Right hindlimb (tissue), 1 donor: ENCODE results near the gene ASTN2.
"Not testable (repeated sequence)": the region's sequence is repeated elsewhere in the genome, so short reads cannot be mapped to it uniquely, and the experiment has no call there.

Experiments
- DNase-seq: peaks from one replicate; pipeline ENCODE4 v3.0.0-alpha.2; 2018

The ASTN2 gene

DNA sequence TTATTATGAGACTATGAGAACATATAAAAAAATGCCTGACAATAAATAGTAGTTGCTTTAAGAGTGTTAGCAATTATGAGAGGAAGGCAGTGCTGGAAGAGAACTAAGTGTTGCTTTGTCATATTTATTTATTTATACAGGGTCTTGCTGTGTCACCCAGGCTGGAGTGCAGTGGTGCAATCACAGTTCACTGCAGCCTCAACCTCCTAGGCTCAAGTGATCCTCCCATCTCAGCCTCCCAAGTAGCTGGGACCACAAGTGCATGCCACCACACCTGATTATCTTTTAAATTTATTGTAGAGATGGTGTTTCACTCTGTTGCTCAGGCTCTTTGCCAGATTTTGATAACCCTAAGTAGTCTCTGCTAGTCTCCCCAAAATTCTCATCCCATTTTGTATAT lies 724.1 kb downstream of the ASTN2 start:
- not testable (repeated sequence) for DNase-seq

DNA sequence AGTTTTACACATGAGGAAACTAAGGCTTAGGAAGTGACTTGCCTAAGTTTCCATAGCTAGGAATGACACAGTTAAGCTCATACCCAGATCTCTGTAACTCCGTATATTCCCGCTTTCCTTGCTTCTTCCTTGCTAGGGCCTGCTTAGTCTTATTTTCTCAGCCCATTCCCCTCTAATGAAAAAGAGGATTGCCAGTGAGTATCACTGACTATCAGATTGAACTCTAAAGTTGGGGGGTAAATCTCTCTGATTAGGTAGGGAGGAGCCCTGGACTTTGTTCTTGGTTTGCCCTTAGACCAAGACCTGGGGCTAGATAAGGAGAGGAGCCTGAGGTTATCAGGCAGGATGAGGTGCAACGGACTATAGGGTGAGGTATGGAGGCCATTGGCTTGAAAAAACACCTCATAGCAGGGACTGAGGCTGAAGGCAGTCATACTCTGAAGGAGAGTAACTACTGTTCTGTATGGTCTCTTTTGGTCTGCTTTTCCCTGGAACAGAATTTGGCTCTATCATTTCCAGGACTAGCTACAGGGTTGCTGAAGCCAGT lies 725.3 kb downstream of the ASTN2 start:
- DNase-seq: no peak

DNA sequence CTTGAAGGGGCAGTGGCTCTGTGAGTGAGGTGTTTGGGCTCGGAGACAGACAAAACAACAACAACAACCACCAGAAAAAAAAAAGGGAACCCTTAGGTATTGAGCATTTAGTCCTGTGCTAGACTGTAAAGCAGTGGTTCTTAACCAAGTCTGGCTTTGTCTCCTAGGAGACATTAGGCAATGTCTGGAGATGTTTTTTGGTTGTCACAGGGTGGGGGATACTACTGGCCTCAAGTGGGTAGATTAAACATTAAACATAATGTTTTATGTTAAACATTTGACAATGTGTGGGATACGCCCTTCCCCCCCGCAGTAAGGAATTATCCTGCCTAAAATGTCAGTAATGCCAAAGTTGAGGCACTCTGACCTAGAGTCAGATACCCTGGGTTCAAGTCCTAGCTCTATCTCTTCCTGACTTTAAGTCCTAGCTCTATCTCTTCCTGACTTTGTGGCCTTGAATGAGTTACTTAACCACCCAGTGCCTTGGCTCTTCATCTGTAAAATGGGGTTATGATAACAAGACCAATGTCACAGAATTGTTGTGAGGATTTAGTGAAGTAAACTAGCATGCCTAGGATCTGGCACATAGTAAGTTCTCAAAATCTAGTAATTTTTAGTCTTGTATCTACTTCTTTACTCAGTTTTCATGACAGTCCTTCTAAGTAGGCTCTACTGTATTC lies 725.9 kb downstream of the ASTN2 start:
- DNase-seq: no peak

DNA sequence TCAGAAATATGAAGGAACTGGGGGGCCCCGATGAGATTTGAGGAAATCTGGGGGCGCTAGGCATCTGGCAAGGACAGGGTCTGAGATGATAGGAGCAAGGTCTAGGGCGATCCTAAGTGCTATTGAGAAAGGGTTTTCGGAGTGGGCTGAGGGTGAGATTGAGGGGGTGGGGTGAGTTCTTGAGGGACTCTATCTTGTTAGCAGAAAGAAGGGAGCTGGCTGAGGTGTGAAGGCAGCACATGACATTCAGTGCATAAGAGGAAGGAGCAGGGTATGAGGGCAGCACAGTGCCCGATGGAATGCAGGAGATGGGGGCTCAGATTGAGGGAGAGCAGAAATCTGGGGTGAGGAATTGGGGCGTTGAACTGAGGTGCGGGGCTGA lies 727.1 kb downstream of the ASTN2 start:
- DNase-seq: no peak

DNA sequence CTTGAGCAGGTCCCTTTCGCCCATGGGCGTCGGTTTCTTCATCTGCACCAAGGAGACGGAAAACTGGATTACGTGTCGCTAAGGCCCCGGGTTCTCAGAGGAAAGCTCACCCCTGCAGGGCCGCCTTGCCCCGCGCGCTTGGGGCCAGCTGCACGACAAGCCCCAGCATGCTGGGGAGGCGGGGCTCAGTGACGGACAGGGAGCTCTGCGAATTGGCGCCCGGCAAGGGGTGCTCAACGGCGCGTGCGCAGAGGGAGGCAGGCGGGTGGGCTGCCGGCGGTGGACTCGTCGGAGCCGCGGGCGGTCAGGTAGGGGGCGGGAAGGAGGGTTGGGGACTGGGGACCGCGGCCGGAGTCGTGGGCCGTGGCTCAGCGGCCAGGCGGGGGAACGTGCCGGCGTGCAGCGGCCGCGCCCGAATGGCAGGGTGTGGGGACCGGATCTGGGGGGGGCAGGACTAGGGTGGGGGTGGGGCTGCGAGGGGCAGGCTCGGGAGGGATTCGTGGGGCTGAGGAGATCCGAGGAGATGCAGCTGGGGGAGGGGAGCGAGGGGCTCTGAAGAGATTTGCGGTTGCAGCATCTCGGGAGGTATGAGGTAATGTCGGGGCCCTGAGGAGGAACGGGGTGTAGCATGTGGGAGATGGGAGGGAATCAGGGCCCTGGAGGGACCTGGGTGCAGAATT lies 727.6 kb downstream of the ASTN2 start, which contains the start of gene TRIM32:
Gene TRIM32 (plus strand): TSS at position 232 of the 680 bp plus-strand sequence. CDS start 10,438 bp downstream, outside the sequence.
- peak; percentile 96 for DNase-seq

DNA sequence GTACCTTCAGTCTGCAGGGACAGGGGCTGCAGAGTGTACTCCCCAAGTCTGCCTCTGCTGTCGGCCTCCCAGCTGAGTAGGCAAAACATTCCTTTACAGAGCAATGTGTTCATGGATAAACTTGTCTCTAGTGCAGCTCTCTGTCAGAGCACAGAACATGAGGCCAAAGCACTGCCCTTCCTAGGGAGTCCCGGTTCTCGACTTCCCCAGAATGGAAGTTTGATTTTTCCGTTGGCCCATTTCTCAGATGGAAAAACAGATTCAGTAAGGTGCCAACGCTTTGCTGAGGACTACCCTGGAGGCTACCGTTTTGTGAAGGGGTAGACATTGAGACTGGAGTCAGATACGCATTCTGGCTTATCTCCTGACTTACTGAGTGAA lies 728.2 kb downstream of the ASTN2 start:
- no peak for DNase-seq

DNA sequence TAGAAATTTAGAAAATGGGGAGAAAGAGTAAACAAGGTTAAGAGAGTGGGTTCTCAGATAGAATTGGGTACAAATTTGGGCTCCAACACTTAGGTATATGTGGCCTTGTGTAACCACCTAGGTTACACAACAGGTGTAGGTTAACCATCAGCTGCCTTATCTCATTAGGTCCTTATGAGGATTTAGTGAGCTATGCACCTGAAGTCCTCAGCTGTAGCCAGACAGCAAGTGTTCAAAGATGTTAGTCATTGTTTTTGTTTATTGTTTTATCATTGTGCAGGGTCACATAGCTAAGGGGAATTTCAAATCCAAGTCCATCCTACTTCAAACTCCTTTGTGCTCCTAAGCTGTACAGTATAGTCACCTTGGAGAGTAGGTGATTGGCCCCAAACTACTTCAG lies 728.7 kb downstream of the ASTN2 start:
- DNase-seq: no peak

DNA sequence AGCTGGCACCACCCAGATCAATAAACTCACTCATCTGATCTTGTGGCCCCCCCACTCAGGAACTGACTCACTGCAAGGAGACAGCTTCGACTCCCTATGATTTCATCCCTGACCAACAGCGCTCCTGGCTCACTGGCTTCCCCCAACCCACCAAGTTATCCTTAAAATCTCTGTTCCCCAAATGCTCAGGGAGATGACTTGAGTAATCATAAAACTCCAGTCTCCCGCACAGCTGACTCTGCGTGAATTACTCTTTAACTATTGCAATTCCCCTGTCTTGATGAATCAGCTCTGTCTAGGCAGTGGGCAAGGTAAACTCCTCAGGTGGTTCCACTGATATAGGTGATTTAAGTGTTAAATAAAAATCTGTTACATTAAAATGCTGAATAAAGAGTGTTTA lies 729.7 kb downstream of the ASTN2 start:
- DNase-seq: no peak

DNA sequence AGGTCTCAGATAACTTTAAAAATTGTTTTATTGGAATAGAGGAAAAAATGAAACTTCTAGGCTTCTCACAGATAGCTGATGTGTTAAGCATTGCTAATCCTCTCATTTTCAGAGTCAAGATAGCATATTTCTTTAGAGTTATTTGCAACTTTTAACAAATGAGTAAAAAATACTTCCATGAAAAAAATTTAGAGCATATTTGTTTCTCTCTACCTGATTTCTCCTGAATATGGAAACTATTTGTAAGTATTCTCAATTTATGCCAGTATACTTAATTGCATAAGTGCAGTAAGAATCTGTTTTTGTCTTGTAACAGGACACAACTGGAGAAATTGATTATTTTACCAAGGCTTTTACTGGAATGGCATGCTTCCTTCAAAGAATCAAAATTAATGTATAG lies 731.3 kb downstream of the ASTN2 start:
- DNase-seq: no peak

DNA sequence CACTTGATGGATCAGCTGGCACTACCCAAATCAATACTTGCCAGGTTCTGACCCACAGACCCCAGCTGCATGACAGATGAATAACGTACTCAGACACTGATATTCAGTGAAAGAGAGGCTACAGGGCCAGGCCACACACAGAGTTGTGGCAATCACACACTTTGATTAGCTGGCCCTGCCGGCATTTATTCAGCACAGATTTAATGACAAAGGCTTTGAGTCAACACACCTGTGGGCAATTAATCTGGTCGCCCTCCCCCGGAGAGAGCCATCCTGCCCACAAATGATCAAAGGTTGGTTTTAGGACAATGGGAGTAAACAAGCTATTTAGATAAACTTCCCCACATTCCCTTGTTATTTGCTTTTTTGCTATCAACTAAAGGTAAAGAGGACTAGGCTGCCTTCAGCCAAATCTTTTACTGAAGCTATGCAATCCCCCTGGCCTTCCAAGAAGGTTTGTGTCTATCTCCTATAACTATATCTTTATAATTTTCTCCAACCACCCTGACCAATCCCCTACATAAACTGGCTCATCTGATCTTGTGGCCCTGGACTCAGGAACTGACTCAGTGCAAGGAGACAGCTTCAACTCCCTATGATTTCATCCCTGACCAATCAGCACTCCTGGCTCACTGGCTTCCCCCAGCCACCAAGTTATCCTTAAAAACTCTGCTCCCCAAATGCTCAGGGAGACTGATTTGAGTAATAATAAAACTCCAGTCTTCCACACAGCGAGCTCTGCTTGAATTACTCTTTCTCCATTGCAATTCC lies 740.5 kb downstream of the ASTN2 start:
- no peak for DNase-seq

DNA sequence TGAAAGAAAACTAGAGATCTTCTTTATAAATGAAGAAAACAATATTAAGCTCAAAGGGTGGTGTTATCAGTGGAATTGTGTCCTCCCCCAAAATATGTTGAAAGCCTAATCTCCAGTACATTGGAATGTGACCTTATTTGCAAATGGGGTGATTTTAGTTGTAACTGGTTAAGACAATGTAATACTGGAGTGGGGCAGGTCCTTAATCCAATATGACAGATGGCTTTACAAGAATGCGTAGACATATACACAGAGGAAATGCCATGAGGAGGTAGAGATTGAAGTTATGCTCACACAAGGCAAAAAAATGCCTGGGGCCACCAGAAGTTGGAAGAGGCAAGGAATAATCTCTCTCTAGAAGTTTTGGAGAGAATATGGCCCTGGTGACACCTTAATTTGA lies 741.5 kb downstream of the ASTN2 start:
- DNase-seq: no peak

DNA sequence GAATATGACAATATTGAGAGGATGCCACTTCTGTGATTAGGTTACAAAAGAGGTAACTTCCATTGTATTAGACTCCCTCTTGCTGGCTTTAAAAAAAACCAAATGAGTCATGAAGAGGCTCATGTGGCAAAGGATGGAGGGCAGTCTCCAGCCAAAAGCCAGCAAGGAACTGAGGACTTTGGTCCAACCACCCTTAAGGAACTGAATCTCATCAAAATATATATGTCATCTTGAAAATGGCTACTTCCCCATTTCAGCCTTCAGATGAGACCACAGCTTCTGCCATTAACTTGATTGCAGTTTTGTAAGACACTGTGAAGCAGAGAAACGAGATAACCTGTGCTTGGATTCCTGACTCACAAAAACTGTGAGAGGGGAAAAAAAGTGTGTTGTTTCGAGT lies 743.3 kb downstream of the ASTN2 start:
- DNase-seq: no peak

DNA sequence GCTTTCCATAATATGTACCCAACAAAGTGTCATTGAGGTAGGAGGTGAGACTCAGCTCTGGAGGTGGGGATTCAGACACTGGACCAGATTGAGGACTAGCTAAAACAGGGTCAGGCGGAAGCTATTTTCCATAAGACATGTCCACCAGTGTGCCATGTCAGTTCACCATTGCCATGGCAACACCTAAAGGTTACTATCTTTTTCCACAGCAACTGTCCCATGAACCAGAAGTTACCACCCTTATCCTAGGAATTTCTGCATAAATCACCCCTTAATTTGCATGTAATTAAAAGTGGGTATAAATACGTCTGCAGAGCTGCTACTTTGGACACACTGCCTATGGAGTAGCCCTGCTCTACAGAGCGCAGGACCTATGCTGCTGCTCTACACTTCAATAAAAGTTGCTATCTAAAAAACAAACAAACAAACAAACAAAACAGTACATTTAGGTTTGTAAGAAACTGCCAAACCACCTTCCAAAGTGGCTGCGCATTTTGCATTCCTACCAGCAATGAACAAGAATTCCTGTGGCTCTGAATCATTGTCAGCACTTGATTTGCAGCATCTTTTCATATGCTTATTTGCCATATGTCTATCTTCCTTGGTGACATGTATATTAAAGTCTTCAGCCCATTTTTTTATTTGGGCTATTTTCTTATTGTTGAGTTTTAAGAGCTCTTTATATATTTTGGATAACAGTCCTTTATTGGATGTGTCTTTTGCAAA lies 745.7 kb downstream of the ASTN2 start:
- no peak for DNase-seq

DNA sequence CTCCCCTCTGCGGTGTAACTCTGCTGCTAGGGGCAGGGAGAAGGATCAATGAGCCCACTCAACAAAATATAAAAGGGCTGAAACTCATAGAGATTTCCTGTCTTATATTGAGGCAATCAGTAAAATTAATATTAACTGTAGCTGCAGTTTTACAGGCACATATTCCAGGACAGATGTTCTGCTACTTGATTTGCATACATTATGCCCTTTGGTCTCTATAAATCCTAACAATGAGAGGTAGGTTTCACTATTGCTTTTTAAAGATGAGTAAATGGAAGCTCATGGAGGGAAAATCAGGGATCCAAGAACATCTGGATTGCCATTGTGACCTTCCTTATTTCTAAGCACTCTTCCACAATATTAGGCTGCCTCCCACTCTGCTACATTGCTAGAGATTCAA lies 751.3 kb downstream of the ASTN2 start:
- no peak for DNase-seq

DNA sequence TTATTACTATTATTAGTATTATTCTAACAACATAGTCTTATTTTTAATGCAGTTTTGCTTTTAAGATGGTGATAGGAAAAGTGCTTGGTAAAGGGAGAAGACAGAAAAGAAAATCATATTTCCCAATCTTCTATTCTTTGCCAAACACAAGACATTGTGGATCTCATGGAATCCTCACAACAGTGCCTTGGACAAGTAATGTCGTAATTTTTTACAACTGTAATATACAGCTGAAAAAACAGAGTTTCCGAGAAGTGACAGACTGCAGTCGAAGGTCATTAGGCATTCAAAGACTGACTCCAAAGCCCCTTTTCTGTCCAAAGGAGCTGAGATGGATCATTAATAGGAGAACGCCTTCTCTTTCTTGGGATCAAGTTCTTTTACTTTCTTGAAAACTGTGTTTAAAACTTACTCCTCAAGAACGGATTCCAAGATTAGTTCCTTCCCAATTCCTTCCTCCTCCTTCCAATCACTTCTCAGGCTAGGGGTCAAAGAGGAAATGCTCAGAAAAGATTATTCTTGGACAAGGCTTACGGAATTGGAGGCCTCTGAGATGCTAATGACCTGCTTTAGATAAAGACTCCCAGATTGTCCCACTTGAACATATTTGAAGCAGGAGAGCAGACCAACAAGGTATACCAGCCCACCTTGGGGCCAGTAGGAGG lies 752.1 kb downstream of the ASTN2 start:
- DNase-seq: no peak

DNA sequence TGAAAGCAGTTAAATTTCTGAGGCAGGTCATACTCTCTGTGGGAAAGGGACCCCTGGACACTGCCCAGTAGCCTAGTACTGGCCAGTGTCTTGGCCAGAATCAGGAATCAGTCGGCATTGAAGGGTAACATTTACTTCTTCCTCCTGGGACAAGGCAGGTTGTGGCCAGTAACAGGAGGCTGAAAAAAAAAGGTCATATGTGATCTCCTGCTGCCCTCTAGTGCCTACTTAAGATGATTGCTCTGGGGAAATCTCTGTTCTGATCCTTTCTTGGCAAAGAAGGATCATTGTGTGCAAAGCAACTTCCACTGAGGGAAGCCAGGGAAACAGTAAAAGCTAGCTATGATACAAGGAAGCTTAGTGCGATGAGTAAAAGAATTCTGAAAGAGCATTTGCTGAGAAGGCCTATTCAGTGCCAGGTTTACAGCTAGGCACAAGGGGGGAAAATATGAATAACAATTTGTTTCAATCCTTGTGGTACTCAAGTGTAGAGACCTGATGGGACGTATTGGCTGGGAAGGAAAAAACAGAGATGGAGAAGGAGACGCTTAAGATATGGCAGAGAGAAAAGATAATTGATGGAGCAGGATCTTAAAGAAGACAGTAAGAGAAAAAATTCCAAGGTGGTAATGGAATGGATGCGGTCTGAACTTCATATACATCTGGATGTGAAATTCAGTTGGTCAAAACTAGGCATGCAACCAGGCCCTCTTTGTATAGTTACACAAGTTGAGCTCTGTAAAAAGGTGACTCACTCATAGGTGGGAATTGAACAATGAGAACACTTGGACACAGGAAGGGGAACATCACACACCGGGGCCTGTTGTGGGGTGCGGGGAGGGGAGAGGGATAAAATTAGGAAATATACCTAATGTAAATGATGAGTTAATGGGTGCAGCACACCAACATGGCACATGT lies 753.6 kb downstream of the ASTN2 start:
- no peak for DNase-seq

DNA sequence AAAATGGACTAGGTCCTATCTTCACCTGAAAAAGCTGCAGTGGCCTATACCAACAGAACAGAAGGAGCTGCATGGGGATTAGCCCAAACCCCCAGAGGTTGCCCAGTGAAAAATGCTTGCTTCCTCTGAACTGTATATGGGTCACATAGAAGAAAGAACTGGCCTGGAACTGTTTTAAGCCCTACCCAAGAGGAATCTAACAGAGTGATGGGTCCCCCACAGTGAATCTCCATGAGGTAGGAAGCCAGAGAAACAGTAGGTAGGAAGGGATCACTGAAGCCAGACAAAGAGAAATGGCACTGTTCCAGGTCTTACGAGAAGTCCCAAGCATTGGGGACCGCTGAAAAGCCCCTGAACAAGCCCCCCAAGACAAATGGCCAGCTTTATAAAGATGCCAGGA lies 756.6 kb downstream of the ASTN2 start:
- no peak for DNase-seq

DNA sequence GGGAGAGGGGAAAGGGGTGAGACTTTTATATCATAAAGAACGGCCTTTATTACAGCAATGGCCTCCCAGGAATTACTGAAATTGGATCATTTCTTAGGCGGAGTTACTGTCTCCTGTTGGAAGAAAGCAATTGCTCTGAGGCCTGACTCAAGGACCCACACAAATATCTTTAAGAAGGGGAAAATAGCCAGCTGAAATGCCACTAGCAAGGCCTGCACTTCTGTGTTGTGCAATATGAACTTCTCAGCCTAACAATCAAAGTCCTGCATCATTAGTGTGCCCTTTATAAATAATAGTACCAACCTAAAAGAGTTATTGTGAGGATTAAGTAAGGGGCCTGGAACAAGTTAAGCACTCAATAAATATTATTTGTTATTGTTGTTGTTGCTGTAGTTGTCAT lies 757.9 kb downstream of the ASTN2 start:
- no peak for DNase-seq

DNA sequence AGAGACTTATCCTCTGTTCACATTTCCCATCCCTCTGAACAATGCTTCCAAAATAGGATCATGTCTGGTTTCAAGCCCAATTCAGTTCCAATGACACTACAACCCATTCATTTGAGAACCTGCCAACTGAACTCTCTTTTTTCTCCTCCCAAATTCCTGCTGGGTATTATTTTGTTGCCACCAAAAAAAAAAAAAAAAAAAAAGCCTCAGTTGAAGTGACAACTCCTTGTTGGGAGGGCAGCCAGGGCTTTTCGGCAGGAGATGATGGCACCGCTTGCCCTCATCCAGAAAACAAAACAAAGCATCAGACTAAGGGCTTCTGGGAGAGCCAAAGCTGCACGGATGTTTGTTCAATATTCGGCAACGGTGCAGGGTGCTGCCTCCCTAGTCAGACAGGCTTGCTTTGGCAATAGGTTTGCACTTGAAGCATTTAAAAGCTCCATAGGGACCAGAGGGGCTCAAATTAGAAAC lies 758.3 kb downstream of the ASTN2 start:
- DNase-seq: peak; percentile 38

DNA sequence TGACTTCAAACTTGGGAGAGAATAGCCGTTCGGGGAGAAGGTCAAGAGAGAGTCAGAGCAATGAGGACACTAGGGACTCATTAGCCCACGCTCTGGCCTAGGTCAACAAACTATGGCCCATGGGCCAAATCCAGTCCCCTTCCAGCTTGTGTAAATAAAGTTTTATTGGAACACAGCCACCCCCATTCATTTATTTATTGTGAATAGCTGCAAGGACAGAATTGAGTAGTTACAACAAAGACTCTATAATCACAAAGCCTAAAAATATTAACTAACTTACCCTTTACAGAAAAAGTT lies 760.9 kb downstream of the ASTN2 start:
- DNase-seq: no peak

DNA sequence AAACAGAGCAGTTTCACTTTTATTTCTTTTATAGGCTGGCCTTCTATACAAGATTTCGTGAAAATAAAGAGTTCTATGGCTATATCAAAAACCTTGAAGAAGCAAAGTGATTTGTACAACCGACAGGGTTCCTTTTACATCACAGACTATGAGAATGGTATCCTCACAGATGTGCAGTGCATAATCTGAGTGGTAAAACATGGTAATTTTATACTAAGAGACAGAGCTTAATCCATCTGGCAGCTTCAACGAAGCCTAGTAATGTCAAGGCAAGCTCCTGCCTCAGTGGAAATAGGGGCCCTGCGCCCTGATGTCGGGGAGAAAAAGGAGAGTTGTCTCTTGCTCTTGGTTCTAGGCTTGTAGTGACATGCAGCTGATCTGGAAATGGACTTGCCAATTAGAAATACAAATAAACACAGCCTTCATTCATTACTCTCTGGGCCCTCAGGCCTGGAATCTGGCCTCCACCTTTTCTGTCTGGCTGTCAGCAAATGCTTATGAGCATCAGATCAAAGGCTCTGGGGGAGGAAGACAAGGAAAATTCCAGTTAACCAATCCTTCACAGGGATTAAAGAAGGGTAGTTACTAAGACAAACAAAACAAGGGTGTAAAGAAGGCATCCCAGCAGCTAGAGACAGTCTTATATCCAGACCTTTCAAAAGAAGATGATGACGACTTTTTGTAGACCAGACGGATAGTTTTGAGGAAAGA lies 761.4 kb downstream of the ASTN2 start:
- DNase-seq: no peak
